Liver (tissue), 9 donors: Measurements from ENCODE around the gene PIMREG. TPM values are rescaled to one million over a fixed set of nuclear protein-coding genes. Genes with fewer than 3 reads are reported as not detected.

Experiments
- DNase-seq: peaks from one replicate; pipeline ENCODE4 v3.0.0-alpha.2; 2017; ENCODE audit warnings: low spot score
- H3K27ac ChIP-seq, 2 donors: one replicate each; pipeline ENCODE4 v1.7.0; 2013; ENCODE audit warnings: inconsistent platforms in 2 of 2, low read length in 2 of 2, control low read depth in 1 of 2, low read depth in 1 of 2, mild to moderate bottlenecking in 1 of 2
- H3K27me3 ChIP-seq, 4 donors: one replicate each; pipeline versions ENCODE4 v1.6.1 to v1.7.0; 2013; ENCODE audit warnings: low read length in 3 of 4, inconsistent platforms in 1 of 4, mild to moderate bottlenecking in 1 of 4, moderate library complexity in 1 of 4; ENCODE audit not compliant: control insufficient read depth in 4 of 4, insufficient read depth in 4 of 4
- H3K36me3 ChIP-seq, 4 donors: one replicate each; pipeline versions ENCODE4 v1.6.1 to v1.7.0; 2013; ENCODE audit warnings: low read length in 3 of 4, mild to moderate bottlenecking in 3 of 4, low read depth in 1 of 4, moderate library complexity in 1 of 4; ENCODE audit not compliant: control insufficient read depth in 4 of 4, insufficient read depth in 3 of 4
- H3K4me1 ChIP-seq, 4 donors: one replicate each; pipeline versions ENCODE4 v1.6.1 to v1.7.0; 2013; ENCODE audit warnings: low read length in 3 of 4, mild to moderate bottlenecking in 3 of 4, moderate library complexity in 1 of 4; ENCODE audit not compliant: control insufficient read depth in 4 of 4, insufficient read depth in 4 of 4
- H3K4me3 ChIP-seq, 3 donors: one replicate each; pipeline versions ENCODE4 v1.6.1 to v1.7.0; 2013; ENCODE audit warnings: low read length in 3 of 3, control low read depth in 1 of 3, low read depth in 1 of 3, mild to moderate bottlenecking in 1 of 3
- H3K9ac ChIP-seq, 2 donors: one replicate each; pipeline ENCODE4 v1.7.0; 2013; ENCODE audit warnings: low read length in 2 of 2, mild to moderate bottlenecking in 2 of 2, moderate library complexity in 2 of 2, control low read depth in 1 of 2, low read depth in 1 of 2
- H3K9me3 ChIP-seq, 4 donors: one replicate each; pipeline versions ENCODE4 v1.6.1 to v1.7.0; 2013; ENCODE audit warnings: low read length in 3 of 4; ENCODE audit not compliant: control insufficient read depth in 4 of 4
- FOXA1 ChIP-seq: IDR thresholded peaks from 2 replicates; pipeline ENCODE4 v1.6.1; 2016; ENCODE audit warnings: antibody characterized with exemption
- FOXA2 ChIP-seq: IDR thresholded peaks from 2 replicates; pipeline ENCODE4 v1.6.1; 2016; ENCODE audit warnings: antibody characterized with exemption
- HNF4A ChIP-seq, 2 donors: conservative IDR thresholded peaks; 2 replicates each; pipeline ENCODE4 v1.6.1; 2016; ENCODE audit warnings: antibody characterized with exemption in 2 of 2, mild to moderate bottlenecking in 2 of 2
- HNF4G ChIP-seq: IDR thresholded peaks from 2 replicates; pipeline ENCODE4 v1.6.1; 2016; ENCODE audit warnings: antibody characterized with exemption
- JUND ChIP-seq, 2 donors: IDR thresholded peaks; 2 replicates each; pipeline ENCODE4 v1.6.1; 2016; ENCODE audit warnings: antibody characterized with exemption in 2 of 2
- RAD21 ChIP-seq, 2 donors: IDR thresholded peaks; 2 replicates each; pipeline ENCODE4 v1.6.1; 2016; ENCODE audit warnings: antibody characterized with exemption in 2 of 2, mild to moderate bottlenecking in 2 of 2
- RXRA ChIP-seq, 2 donors: IDR thresholded peaks; 2 replicates each; pipeline ENCODE4 v1.6.1; 2017 to 2018; ENCODE audit warnings: antibody characterized with exemption in 2 of 2, mild to moderate bottlenecking in 1 of 2
- SP1 ChIP-seq: IDR thresholded peaks from 2 replicates; pipeline ENCODE4 v1.6.1; 2018; ENCODE audit warnings: antibody characterized with exemption, mild to moderate bottlenecking
- YY1 ChIP-seq: IDR thresholded peaks from 2 replicates; pipeline ENCODE4 v1.6.1; 2016; ENCODE audit warnings: antibody characterized with exemption, mild to moderate bottlenecking
- WGBS: extraction: QIAGEN DNeasy Blood & Tissue Kit; methylation state at CpG from one replicate; pipeline ENCODE4 v1.1.7; 2013; 5-methylcytosine and 5-hydroxymethylcytosine counted together
- polyA plus RNA-seq, 2 donors: library from polyadenylated mRNA; stranded (reverse) in 1 of 2; unstranded in 1 of 2; fragments of 200-250 nt in 1 of 2; fragments of >200 nt in 1 of 2; fragmentation: Nextera tagmentation in 1 of 2; extraction: Ambion mirVana in 1 of 2; gene quantifications; one replicate each; pipeline versions ENCODE4 v1.2.1 to v1.2.3, GENCODE V29; 2013 to 2015
- total RNA-seq, 2 donors: library from RNA; depleted of rRNA; stranded (reverse); fragments of >200 nt; gene quantifications; one replicate each; pipeline ENCODE4 v1.2.3, GENCODE V29; 2014
- TF ChIP-seq, protein P1 (sequence below): fragments of 150-350 bp; IDR thresholded peaks from 2 replicates; pipeline ENCODE4 v1.5.1; 2017; ENCODE audit warnings: improper control_type of control experiment, low read depth, low read length; ENCODE audit not compliant: missing input control
- TF ChIP-seq, protein P2 (sequence below): IDR thresholded peaks from 2 replicates; pipeline ENCODE4 v1.6.1; 2016; ENCODE audit warnings: antibody characterized with exemption
- TF ChIP-seq, protein P3 (sequence below): IDR thresholded peaks from 2 replicates; pipeline ENCODE4 v1.6.1; 2016; ENCODE audit warnings: antibody characterized with exemption, mild to moderate bottlenecking
- TF ChIP-seq, protein P4 (sequence below): IDR thresholded peaks from 2 replicates; pipeline ENCODE4 v1.6.1; 2016; ENCODE audit warnings: antibody characterized with exemption
- donor health status: healthy.
- donor health status: healthy.
- donor health status: healthy.
- donor health status: healthy.
- donor health status: healthy.

Gene PIMREG
- total and polyA plus RNA-seq, 4 donors, result 0.10 to 5.2 (median 0.75) TPM; not detected in 1

DNA sequence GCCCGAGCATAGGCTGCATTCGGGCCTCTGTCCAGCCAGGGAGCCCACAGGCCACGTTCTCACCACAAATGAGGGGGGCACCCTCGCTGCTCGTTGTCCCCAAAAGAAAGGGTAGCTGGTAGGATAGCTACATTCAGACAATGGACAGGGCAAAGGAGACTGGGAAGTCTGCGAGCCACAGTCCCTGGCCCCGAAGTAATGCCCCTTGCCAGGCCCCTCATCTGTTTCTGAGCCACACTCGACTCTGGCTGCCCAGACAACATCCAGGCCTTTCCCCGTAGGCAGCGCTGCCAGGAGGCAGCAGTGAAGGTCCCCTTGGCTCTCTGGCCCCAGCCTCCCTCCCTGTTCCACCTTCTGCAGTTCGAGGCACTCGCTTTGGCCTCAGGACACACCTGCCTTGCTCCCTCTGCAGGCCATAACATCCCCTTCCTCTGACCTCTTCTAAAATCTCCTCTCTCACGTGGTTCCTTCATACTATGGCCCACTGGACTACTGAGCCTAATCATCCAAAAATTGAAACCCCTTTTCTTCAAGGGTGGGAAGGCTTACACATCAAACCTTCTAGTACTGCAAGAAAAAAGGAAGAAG, 21.5 kb upstream of the PIMREG start:
- Histone ChIP-seq H3K27me3 (no peaks in the 10 kb centered on the region), H3K4me1 (no peaks in the 10 kb centered on the region), H3K36me3 (no peaks in the 10 kb centered on the region), H3K4me3 (no peak overlapping the region), H3K9me3 (no peaks in the 10 kb centered on the region), H3K9ac (no peak overlapping the region), H3K27ac (no peak overlapping the region)
- 58% methylated on average over 13 of the region's 13 CpGs for WGBS
- no peak for DNase-seq
- no peak for TF ChIP-seq JUND (IDR thresholded peaks at IDR 0.05)
- TF ChIP-seq SP1, result no peak
- TF ChIP-seq FOXA2, result no peak

DNA sequence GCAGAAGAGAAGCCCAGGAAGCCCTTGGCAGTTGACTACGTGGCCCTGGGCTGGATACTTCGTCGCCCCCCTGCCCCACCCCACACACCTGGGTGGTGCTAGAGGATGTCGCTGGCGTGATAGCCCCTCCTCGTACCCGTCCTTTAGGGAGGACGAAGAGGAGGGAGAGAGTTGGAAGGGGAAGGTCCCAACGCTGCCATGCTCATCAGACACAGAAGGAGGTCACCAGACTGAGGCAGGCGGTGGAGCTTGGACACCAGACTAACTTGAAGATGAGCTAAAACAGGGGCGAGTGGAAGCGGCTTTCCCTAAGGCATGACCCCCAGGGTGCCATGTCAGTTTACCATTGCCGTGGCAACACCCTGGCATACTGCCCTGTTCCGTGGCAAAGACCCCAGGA, 20.3 kb upstream of the PIMREG start:
- no peak overlapping the region for H3K9ac ChIP-seq
- H3K4me3 ChIP-seq, result no peak overlapping the region
- H3K4me1 ChIP-seq, result no peaks in the 10 kb centered on the region
- H3K36me3 ChIP-seq, result no peaks in the 10 kb centered on the region
- H3K27me3 ChIP-seq, result no peaks in the 10 kb centered on the region
- H3K9me3 ChIP-seq, result no peaks in the 10 kb centered on the region
- TF ChIP-seq YY1 (no peak), SP1 (no peak), FOXA1 (no peak), RAD21 (IDR thresholded peaks at IDR 0.05) (no peak), HNF4G (no peak), RXRA (IDR thresholded peaks at IDR 0.05) (no peak)
- TF ChIP-seq, protein P1, sequence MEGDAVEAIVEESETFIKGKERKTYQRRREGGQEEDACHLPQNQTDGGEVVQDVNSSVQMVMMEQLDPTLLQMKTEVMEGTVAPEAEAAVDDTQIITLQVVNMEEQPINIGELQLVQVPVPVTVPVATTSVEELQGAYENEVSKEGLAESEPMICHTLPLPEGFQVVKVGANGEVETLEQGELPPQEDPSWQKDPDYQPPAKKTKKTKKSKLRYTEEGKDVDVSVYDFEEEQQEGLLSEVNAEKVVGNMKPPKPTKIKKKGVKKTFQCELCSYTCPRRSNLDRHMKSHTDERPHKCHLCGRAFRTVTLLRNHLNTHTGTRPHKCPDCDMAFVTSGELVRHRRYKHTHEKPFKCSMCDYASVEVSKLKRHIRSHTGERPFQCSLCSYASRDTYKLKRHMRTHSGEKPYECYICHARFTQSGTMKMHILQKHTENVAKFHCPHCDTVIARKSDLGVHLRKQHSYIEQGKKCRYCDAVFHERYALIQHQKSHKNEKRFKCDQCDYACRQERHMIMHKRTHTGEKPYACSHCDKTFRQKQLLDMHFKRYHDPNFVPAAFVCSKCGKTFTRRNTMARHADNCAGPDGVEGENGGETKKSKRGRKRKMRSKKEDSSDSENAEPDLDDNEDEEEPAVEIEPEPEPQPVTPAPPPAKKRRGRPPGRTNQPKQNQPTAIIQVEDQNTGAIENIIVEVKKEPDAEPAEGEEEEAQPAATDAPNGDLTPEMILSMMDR, result no peak
- TF ChIP-seq, protein P2, sequence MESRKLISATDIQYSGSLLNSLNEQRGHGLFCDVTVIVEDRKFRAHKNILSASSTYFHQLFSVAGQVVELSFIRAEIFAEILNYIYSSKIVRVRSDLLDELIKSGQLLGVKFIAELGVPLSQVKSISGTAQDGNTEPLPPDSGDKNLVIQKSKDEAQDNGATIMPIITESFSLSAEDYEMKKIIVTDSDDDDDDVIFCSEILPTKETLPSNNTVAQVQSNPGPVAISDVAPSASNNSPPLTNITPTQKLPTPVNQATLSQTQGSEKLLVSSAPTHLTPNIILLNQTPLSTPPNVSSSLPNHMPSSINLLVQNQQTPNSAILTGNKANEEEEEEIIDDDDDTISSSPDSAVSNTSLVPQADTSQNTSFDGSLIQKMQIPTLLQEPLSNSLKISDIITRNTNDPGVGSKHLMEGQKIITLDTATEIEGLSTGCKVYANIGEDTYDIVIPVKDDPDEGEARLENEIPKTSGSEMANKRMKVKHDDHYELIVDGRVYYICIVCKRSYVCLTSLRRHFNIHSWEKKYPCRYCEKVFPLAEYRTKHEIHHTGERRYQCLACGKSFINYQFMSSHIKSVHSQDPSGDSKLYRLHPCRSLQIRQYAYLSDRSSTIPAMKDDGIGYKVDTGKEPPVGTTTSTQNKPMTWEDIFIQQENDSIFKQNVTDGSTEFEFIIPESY, result no peak
- TF ChIP-seq, protein P3, sequence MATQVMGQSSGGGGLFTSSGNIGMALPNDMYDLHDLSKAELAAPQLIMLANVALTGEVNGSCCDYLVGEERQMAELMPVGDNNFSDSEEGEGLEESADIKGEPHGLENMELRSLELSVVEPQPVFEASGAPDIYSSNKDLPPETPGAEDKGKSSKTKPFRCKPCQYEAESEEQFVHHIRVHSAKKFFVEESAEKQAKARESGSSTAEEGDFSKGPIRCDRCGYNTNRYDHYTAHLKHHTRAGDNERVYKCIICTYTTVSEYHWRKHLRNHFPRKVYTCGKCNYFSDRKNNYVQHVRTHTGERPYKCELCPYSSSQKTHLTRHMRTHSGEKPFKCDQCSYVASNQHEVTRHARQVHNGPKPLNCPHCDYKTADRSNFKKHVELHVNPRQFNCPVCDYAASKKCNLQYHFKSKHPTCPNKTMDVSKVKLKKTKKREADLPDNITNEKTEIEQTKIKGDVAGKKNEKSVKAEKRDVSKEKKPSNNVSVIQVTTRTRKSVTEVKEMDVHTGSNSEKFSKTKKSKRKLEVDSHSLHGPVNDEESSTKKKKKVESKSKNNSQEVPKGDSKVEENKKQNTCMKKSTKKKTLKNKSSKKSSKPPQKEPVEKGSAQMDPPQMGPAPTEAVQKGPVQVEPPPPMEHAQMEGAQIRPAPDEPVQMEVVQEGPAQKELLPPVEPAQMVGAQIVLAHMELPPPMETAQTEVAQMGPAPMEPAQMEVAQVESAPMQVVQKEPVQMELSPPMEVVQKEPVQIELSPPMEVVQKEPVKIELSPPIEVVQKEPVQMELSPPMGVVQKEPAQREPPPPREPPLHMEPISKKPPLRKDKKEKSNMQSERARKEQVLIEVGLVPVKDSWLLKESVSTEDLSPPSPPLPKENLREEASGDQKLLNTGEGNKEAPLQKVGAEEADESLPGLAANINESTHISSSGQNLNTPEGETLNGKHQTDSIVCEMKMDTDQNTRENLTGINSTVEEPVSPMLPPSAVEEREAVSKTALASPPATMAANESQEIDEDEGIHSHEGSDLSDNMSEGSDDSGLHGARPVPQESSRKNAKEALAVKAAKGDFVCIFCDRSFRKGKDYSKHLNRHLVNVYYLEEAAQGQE, result no peak
- H3K27ac ChIP-seq, result no peak overlapping the region
- whole genome bisulfite sequencing, result 69% methylated on average over 14 of the region's 14 CpGs
- DNase-seq, result no peak

DNA sequence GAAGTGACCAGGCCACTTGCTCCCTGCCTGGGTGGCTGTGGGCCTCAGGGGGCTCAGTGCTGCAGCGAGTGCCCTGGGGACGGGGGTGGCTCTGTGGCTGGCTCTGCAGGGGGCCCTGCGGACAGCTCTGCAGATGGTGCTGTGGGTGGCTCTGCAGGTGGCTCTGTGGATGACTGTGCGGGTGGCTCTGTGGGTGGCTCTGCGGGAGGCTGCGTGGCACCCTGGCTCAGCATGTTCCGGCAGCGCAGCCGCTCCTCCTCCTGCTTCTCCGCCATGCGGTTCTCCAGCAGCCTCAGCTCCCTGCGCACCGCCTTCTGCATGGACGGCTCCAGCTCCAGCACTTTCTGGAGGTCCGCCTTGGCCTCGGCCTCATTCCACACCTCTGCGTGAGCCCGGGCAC, 18.8 kb upstream of the PIMREG start:
- Histone ChIP-seq H3K36me3 (no peaks in the 10 kb centered on the region), H3K9me3 (no peaks in the 10 kb centered on the region), H3K4me3 (no peak overlapping the region), H3K27ac (no peak overlapping the region), H3K27me3 (no peaks in the 10 kb centered on the region), H3K9ac (no peak overlapping the region), H3K4me1 (no peaks in the 10 kb centered on the region)
- DNase-seq, result no peak
- TF ChIP-seq, protein P3, result no peak
- TF ChIP-seq RAD21 (IDR thresholded peaks at IDR 0.05), result no peak
- TF ChIP-seq HNF4A (conservative IDR thresholded peaks at IDR 0.05), result no peak
- TF ChIP-seq FOXA2, result no peak
- TF ChIP-seq, protein P1, result no peak
- TF ChIP-seq, protein P4, sequence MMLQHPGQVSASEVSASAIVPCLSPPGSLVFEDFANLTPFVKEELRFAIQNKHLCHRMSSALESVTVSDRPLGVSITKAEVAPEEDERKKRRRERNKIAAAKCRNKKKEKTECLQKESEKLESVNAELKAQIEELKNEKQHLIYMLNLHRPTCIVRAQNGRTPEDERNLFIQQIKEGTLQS, result no peak
- WGBS, result 92% methylated on average over 18 of the region's 18 CpGs
